Measurements from ENCODE around the gene TAS1R3. TPM values are rescaled to one million over a fixed set of nuclear protein-coding genes. Genes with fewer than 3 reads are reported as not detected.

TAS1R3 gene
- total RNA-seq, 3 donors from 2014 or later, result 0.57 to 1.1 (median 0.96) TPM

DNA sequence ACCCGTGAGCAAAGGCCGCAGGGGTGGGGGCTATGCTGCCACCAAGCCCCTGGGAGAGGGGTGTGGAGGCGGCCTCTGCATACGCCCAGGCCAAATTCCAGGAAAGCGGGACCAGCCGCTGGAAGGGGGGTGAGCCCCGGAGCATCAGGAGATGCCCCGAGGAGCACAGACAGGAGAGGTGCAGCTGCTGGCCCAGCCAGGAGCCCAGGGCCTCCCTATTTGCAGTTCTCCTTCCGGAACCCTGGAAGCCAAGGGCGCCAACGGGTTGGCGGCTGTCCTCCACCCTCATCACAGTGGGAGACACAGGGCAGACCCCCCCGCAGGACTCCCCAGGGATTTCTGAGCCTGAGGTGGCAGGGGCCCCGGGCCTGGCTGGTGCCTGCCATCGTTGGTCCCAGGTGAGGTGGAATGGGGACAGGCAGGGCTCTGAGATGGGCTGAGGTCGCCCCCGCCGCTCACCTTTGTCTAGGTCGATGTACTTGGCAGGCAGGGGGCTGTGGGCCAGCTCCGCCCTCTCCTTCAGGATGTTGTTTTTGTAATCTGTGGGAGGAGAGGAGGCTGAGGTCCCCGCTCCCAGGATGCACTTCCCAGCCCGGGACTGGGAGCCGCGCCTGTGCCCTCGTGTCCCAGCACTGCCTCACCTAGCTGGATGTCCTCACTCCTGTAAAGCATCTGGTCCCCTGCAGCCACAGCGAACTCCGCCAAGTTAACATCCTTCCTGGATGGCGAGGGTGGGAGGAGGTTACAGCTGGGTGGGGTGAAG lies 22.5 kb downstream of the TAS1R3 start:
- Histone ChIP-seq H3K4me3 (no peak overlapping the region), H3K9me3 (no peaks in the 10 kb centered on the region), H3K36me3 (ENCODE audit: low read depth) (no peaks in the 10 kb centered on the region), H3K4me1 (ENCODE audit: low read depth) (peaks cover 12% of the 10 kb centered on the region)
- TF ChIP-seq, protein P1, sequence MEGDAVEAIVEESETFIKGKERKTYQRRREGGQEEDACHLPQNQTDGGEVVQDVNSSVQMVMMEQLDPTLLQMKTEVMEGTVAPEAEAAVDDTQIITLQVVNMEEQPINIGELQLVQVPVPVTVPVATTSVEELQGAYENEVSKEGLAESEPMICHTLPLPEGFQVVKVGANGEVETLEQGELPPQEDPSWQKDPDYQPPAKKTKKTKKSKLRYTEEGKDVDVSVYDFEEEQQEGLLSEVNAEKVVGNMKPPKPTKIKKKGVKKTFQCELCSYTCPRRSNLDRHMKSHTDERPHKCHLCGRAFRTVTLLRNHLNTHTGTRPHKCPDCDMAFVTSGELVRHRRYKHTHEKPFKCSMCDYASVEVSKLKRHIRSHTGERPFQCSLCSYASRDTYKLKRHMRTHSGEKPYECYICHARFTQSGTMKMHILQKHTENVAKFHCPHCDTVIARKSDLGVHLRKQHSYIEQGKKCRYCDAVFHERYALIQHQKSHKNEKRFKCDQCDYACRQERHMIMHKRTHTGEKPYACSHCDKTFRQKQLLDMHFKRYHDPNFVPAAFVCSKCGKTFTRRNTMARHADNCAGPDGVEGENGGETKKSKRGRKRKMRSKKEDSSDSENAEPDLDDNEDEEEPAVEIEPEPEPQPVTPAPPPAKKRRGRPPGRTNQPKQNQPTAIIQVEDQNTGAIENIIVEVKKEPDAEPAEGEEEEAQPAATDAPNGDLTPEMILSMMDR (IDR thresholded peaks at IDR 0.05), result no peak
- intact Hi-C loops (cut with DNase I, micrococcal nuclease), result loop anchor here in 1 of 2 donors (2.0 kb wide), 1 partner anchor 21 kb away; the partner anchor contains the start of gene AURKAIP1
- no peak for ATAC-seq
- DNase-seq, result no peak

GRCh38 chr1:1354271-1355247 lies 23.5 kb downstream of the TAS1R3 start:
- intact Hi-C loops (cut with DNase I, micrococcal nuclease), result no loop called here
- Histone ChIP-seq H3K36me3 (ENCODE audit: low read depth) (no peaks in the 10 kb centered on the region), H3K4me3 (no peak overlapping the region), H3K4me1 (ENCODE audit: low read depth) (peaks cover 12% of the 10 kb centered on the region), H3K9me3 (no peaks in the 10 kb centered on the region)
- ATAC-seq (no peak), DNase-seq (peak in 1 of 3 donors; percentile 34)
- TF ChIP-seq, protein P1 (IDR thresholded peaks at IDR 0.05), result no peak

DNA sequence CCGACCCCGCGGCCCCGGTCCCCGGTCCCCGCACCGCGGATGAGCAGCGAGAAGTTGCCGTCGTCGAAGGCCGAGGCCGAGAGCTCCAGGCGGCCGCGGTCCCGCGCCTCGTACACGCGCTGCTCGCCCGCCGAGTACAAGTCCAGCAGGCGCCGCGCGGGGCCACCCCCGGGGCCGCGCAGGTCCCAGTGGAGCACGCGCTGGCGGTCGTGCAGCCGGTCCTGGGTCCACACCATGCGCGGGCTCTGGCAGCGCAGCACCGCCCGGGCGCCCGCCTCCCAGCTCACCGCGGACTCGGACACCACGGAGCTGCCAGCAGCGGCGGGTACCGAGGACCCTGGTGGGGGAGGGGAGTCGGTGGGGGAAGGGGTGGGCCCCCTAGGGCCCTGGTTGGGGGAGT lies 24.3 kb downstream of the TAS1R3 start:
- Histone ChIP-seq H3K9me3 (no peaks in the 10 kb centered on the region), H3K4me3 (no peak overlapping the region), H3K4me1 (ENCODE audit: low read depth) (peaks cover 12% of the 10 kb centered on the region), H3K36me3 (ENCODE audit: low read depth) (no peaks in the 10 kb centered on the region)
- intact Hi-C loops (cut with DNase I, micrococcal nuclease), result no loop called here
- TF ChIP-seq, protein P1 (IDR thresholded peaks at IDR 0.05), result no peak
- ATAC-seq (peak; percentile 25), DNase-seq (peak in 1 of 3 donors; percentile 54)

DNA sequence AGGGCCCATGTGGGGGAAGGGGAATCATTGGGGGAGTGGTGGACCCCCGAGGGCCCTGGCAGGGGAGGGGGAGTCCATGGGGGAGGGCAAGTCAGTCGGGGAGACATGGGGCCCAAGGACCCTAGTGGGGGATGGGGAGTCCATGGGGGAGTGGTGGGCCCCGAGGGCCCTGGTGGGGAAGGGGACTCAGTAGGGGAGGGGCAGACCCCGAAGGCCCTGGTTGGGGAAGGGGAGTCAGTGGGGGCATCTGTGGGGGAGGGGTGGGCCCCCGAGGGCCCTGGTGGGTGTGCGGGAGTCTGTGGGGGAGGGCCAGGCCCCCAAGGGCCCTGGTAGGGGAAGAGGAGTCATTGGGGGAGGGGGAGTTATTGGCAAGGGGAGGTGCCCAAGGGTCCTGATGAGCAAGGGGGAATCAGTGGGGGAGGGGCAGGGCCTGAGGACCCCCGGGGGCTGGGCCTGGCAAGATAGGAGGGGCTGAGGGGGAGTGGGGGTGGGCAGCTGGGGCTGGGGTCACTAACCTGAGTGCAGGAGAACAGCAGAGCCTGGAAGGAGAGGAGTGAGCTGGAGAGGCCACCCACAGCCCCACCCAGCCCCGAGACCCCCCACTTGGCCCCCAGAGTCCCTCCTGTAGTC lies 25.2 kb downstream of the TAS1R3 start:
- no peak overlapping the region for H3K4me3 ChIP-seq
- peaks cover 12% of the 10 kb centered on the region for H3K4me1 ChIP-seq (ENCODE audit: low read depth)
- no peaks in the 10 kb centered on the region for H3K9me3 ChIP-seq
- ATAC-seq, result no peak
- TF ChIP-seq, protein P1 (IDR thresholded peaks at IDR 0.05), result no peak
- DNase-seq, result peak in 1 of 3 donors; percentile 23
- no peaks in the 10 kb centered on the region for H3K36me3 ChIP-seq (ENCODE audit: low read depth)
- intact Hi-C loops (cut with DNase I, micrococcal nuclease), result no loop called here

DNA sequence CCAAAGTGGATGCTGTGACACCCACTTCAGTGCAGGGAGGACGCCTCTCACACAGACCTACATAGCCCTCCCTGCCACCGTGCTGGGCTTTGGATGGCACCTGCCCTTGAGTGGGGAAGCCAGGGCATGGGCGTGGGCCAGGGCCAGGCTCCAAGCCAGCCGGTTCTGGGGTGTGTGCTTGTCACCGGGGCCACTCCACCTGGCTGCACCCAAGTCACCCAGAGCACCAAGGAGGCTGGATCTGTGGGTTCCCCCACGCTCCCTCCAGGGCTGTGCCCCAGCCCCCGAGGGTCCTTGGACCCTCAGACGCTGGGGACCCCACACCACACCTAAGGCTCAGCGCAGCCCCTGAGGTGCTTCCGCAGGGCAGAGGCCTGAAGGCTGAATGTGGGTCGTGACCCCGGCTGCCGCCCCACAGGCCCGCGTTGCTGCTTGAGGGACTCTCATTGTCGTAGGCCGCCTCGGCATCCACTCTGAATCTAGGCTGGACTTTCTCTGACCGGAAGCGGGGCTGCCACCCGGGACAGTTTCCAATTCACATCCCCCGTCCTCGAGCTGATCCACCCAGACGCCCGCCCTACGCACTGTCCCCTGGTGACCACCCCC lies 25.8 kb downstream of the TAS1R3 start:
- no peaks in the 10 kb centered on the region for H3K9me3 ChIP-seq
- peaks cover 12% of the 10 kb centered on the region for H3K4me1 ChIP-seq (ENCODE audit: low read depth)
- DNase-seq, result peak in 1 of 3 donors; percentile 57
- TF ChIP-seq, protein P1 (IDR thresholded peaks at IDR 0.05), result no peak
- H3K36me3 ChIP-seq (ENCODE audit: low read depth), result no peaks in the 10 kb centered on the region
- peak; percentile 17 for ATAC-seq
- intact Hi-C loops (cut with DNase I, micrococcal nuclease), result no loop called here
- no peak overlapping the region for H3K4me3 ChIP-seq

Measured in mucosa of descending colon (tissue), 3 donors.